Esophagus muscularis mucosa (tissue), 4 donors: ENCODE results near the gene EFNB3.

Source experiments
- CTCF ChIP-seq, 3 experiments: fragments of 200-600 bp in 2 of 3; fragments of 450-650 bp in 1 of 3; sonication (generic) in 2 of 3; IDR thresholded peaks; one replicate each; pipeline ENCODE4 v1.5.1; 2017 to 2019; ENCODE audit warnings: antibody characterized with exemption in 3 of 3, mild to moderate bottlenecking in 2 of 3, moderate library complexity in 1 of 3
- EP300 ChIP-seq: sonication (generic); formaldehyde crosslinking; IDR thresholded peaks from one replicate; pipeline ENCODE4 v1.6.1; 2017; ENCODE audit warnings: antibody characterized with exemption
- POLR2A ChIP-seq: fragments of 450-650 bp; IDR thresholded peaks from one replicate; pipeline ENCODE4 v1.6.1; 2017; ENCODE audit warnings: antibody characterized with exemption, moderate library complexity, mild to moderate bottlenecking, low read depth
- POLR2AphosphoS5 ChIP-seq, 2 donors: sonication (generic); formaldehyde crosslinking; IDR thresholded peaks; one replicate each; pipeline ENCODE4 v1.6.1; 2017; ENCODE audit warnings: antibody characterized with exemption in 2 of 2

GRCh38 chr17:7721612-7722011 is 16.6 kb downstream of the EFNB3 start:
- TF ChIP-seq POLR2A (no peak), CTCF (IDR thresholded peaks at IDR 0.05) (no peak), EP300 (no peak), POLR2AphosphoS5 (IDR thresholded peaks at IDR 0.05) (no peak)
